A549 (cell line): ENCODE measurements around the gene C6orf132. TPM values are rescaled to one million over a fixed set of nuclear protein-coding genes. Genes with fewer than 3 reads are reported as not detected.

ENCODE experiments used
- ATAC-seq, 2 experiments: fragments of 200-7000 bp in 1 of 2; fragments of >200 bp in 1 of 2; cut with Nextera tagmentation in 1 of 2; cut with Tn5 transposase in 1 of 2; 3 replicates each; pipeline versions ENCODE4 v1.8.0 to v1.9.1; 2018 to 2020; ENCODE audit warnings: mild to moderate bottlenecking in 1 of 2, moderate library complexity in 1 of 2
- CTCF ChIA-PET: fragments of 300-600 bp; sonication (Branson Sonifier 250); formaldehyde crosslinking; extraction: SDS; loops from one replicate; lab custom pipeline; 2021; ENCODE audit warnings: antibody characterized with exemption, inconsistent platforms; lab: Yijun Ruan, JAX
- POLR2A ChIA-PET: fragments of 350-600 bp; formaldehyde crosslinking; extraction: SDS; loops from one replicate; lab custom pipeline; 2021; ENCODE audit warnings: antibody characterized with exemption, inconsistent platforms; lab: Yijun Ruan, JAX
- DNase-seq, 2 experiments: peaks; one replicate each; pipeline versions ENCODE4 v3.0.0 to v3.0.0-alpha.2; 2011 to 2016; ENCODE audit warnings: low read depth in 1 of 2, low spot score in 1 of 2
- FAIRE-seq: peaks from 2 replicates; lab custom pipeline; 2011; peaks lifted over from hg19 to GRCh38; lab: Jason Lieb, UNC
- H3K27ac ChIP-seq, 2 experiments: fragments of >200 bp; sonication (Bioruptor Twin); formaldehyde crosslinking; 3 replicates each; pipeline ENCODE4 v1.5.1; 2016 to 2017
- H3K4me1 ChIP-seq: fragments of >200 bp; sonication (Bioruptor Twin); formaldehyde crosslinking; 3 replicates; pipeline ENCODE4 v1.6.1; 2016
- H3K4me2 ChIP-seq: fragments of >200 bp; sonication (Bioruptor Twin); formaldehyde crosslinking; 3 replicates; pipeline ENCODE4 v1.6.1; 2016
- H3K4me3 ChIP-seq: fragments of >200 bp; sonication (Bioruptor Twin); formaldehyde crosslinking; 3 replicates; pipeline ENCODE4 v1.5.1; 2016
- H3K9me3 ChIP-seq: fragments of >200 bp; sonication (Bioruptor Twin); formaldehyde crosslinking; 3 replicates; pipeline ENCODE4 v1.6.1; 2016
- ATOH8 ChIP-seq: fragments of 250-450 bp; sonication (Bioruptor Pico); IDR thresholded peaks from 2 replicates; pipeline ENCODE4 v1.5.0; 2020; ENCODE audit warnings: low read depth, mild to moderate bottlenecking, moderate library complexity
- BHLHE40 ChIP-seq: IDR thresholded peaks from 2 replicates; pipeline ENCODE4 v1.6.1; 2012; ENCODE audit warnings: low read depth, low read length, inconsistent platforms
- CBX8 ChIP-seq: fragments of 200-600 bp; sonication (generic); IDR thresholded peaks from 2 replicates; pipeline ENCODE4 v1.6.1; 2016
- CHD2 ChIP-seq: fragments of 150-350 bp; IDR thresholded peaks from 2 replicates; pipeline ENCODE4 v1.6.1; 2014; ENCODE audit warnings: low read length; ENCODE audit not compliant: partially characterized antibody
- CHD4 ChIP-seq: fragments of 200-600 bp; sonication (generic); IDR thresholded peaks from 2 replicates; pipeline ENCODE4 v1.6.1; 2016; ENCODE audit warnings: antibody characterized with exemption, mild to moderate bottlenecking, borderline replicate concordance
- E2F6 ChIP-seq: IDR thresholded peaks from 2 replicates; pipeline ENCODE4 v1.6.1; 2012; ENCODE audit warnings: low read depth, borderline replicate concordance
- ELK1 ChIP-seq: fragments of 150-350 bp; IDR thresholded peaks from 2 replicates; pipeline ENCODE4 v1.6.1; 2014; ENCODE audit warnings: low read depth, mild to moderate bottlenecking, low read length
- EP300 ChIP-seq, 2 experiments: fragments of >200 bp; sonication (Bioruptor Twin); formaldehyde crosslinking; IDR thresholded peaks; 2 replicates in 1 of 2; 3 replicates in 1 of 2; pipeline ENCODE4 v1.6.1; 2016 to 2017
- FOSB ChIP-seq: fragments of 250-450 bp; sonication (Bioruptor Pico); IDR thresholded peaks from 2 replicates; pipeline ENCODE4 v1.5.0; 2020; ENCODE audit warnings: mild to moderate bottlenecking, moderate library complexity
- HDAC2 ChIP-seq: fragments of 200-600 bp; sonication (generic); IDR thresholded peaks from 2 replicates; pipeline ENCODE4 v1.6.1; 2016
- HOXA7 ChIP-seq: fragments of 250-450 bp; sonication (Bioruptor Pico); IDR thresholded peaks from 2 replicates; pipeline ENCODE4 v1.5.0; 2020; ENCODE audit warnings: mild to moderate bottlenecking, moderate library complexity
- HOXB5 ChIP-seq: fragments of 250-450 bp; sonication (Bioruptor Pico); IDR thresholded peaks from 2 replicates; pipeline ENCODE4 v1.5.0; 2020; ENCODE audit warnings: mild to moderate bottlenecking, moderate library complexity
- KDM1A ChIP-seq: fragments of 200-600 bp; sonication (generic); IDR thresholded peaks from 2 replicates; pipeline ENCODE4 v1.6.1; 2016; ENCODE audit warnings: low read depth, mild to moderate bottlenecking
- MAZ ChIP-seq: fragments of 150-350 bp; IDR thresholded peaks from 2 replicates; pipeline ENCODE4 v1.6.1; 2014; ENCODE audit warnings: antibody characterized with exemption, low read depth, low read length, borderline replicate concordance
- NR3C1 ChIP-seq: fragments of >200 bp; sonication (Bioruptor Twin); formaldehyde crosslinking; IDR thresholded peaks from 3 replicates; pipeline ENCODE4 v1.6.1; 2017
- PHF8 ChIP-seq: fragments of 200-600 bp; sonication (generic); IDR thresholded peaks from 2 replicates; pipeline ENCODE4 v1.6.1; 2016; ENCODE audit warnings: low read depth, mild to moderate bottlenecking, antibody characterized with exemption, moderate library complexity, borderline replicate concordance
- RFX5 ChIP-seq: fragments of 450-650 bp; IDR thresholded peaks from 2 replicates; pipeline ENCODE4 v1.7.1; 2014; ENCODE audit warnings: antibody characterized with exemption, mild to moderate bottlenecking, moderate library complexity
- TFCP2L1 ChIP-seq: fragments of 250-450 bp; sonication (Bioruptor Pico); IDR thresholded peaks from 2 replicates; pipeline ENCODE4 v1.5.0; 2021; ENCODE audit warnings: mild to moderate bottlenecking
- ZFP36 ChIP-seq: fragments of 450-650 bp; IDR thresholded peaks from 2 replicates; pipeline ENCODE4 v1.6.1; 2014; ENCODE audit warnings: borderline replicate concordance; ENCODE audit not compliant: partially characterized antibody
- ZNF302 ChIP-seq: fragments of 250-450 bp; sonication (Bioruptor Pico); IDR thresholded peaks from 2 replicates; pipeline ENCODE4 v1.9.0; 2021; ENCODE audit warnings: inconsistent platforms, mild to moderate bottlenecking, moderate library complexity
- ZSCAN20 ChIP-seq: fragments of 250-450 bp; sonication (Bioruptor Pico); IDR thresholded peaks from 2 replicates; pipeline ENCODE4 v1.8.0; 2022; ENCODE audit warnings: mild to moderate bottlenecking, moderate library complexity
- WGBS: methylation state at CpG from one replicate; pipeline ENCODE4 v1.1.6; 2017; ENCODE audit errors: missing lambda C conversion rate; 5-methylcytosine and 5-hydroxymethylcytosine counted together
- polyA plus RNA-seq, 4 experiments: library from polyadenylated mRNA; depleted of rRNA in 3 of 4; stranded (reverse); fragments of >200 nt; fragmentation: RNase III in 1 of 4; extraction: RNeasy Plus Mini Kit Qiagen cat#74134 plus additional on column Dnase treatment in 1 of 4; gene quantifications; 2 replicates in 3 of 4; 3 replicates in 1 of 4; pipeline ENCODE4 v1.2.3, GENCODE V29; 2011 to 2017
- TF ChIP-seq, protein P1 (sequence below): IDR thresholded peaks from 2 replicates; pipeline ENCODE4 v1.6.1; 2012

C6orf132 gene
- polyA plus RNA-seq, 2 of the 4 experiments (the other 2 are of a cell fraction): 0.44 to 1.1 TPM

GRCh38 chr6:42188406-42188805, 46.0 kb upstream of the C6orf132 start:
- no peak for FAIRE-seq
- Histone ChIP-seq H3K9me3 (no peaks in the 10 kb centered on the region), H3K27ac (no peak overlapping the region), H3K4me3 (no peak overlapping the region), H3K4me2 (no peak overlapping the region), H3K4me1 (peaks cover 12% of the 10 kb centered on the region)
- ChIA-PET POLR2A (no interaction called here), CTCF (interaction anchor here (0.9 to 2.3 kb wide), 3 partner anchors 15 to 26 kb away, joined by 3 to 5 read pairs (median 4); no protein-coding TSS in a partner anchor)
- no peak for ATAC-seq
- WGBS: 88% methylated on average over 6 of the region's 6 CpGs
- DNase-seq: no peak
- TF ChIP-seq ZNF302 (CRISPR knock-in tag) (no peak), MAZ (no peak), HOXB5 (no peak), CBX8 (no peak), CHD2 (no peak)

GRCh38 chr6:42185597-42185996, 43.2 kb upstream of the C6orf132 start:
- Histone ChIP-seq H3K4me1 (no peaks in the 10 kb centered on the region), H3K4me2 (no peak overlapping the region), H3K9me3 (no peaks in the 10 kb centered on the region), H3K4me3 (no peak overlapping the region), H3K27ac (no peak overlapping the region)
- FAIRE-seq (no peak), ATAC-seq (no peak), DNase-seq (no peak)
- POLR2A ChIA-PET: no interaction called here
- TF ChIP-seq, protein P1, sequence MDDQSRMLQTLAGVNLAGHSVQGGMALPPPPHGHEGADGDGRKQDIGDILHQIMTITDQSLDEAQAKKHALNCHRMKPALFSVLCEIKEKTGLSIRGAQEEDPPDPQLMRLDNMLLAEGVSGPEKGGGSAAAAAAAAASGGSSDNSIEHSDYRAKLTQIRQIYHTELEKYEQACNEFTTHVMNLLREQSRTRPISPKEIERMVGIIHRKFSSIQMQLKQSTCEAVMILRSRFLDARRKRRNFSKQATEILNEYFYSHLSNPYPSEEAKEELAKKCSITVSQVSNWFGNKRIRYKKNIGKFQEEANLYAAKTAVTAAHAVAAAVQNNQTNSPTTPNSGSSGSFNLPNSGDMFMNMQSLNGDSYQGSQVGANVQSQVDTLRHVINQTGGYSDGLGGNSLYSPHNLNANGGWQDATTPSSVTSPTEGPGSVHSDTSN: no peak
- TF ChIP-seq TFCP2L1 (CRISPR knock-in tag): no peak
- no peak for TF ChIP-seq ZFP36
- TF ChIP-seq KDM1A: no peak
- TF ChIP-seq ELK1: no peak
- TF ChIP-seq CHD2: no peak
- no peak for TF ChIP-seq BHLHE40
- no peak for TF ChIP-seq ZSCAN20 (CRISPR knock-in tag)
- no peak for TF ChIP-seq MAZ
- no peak for TF ChIP-seq RFX5
- no peak for TF ChIP-seq HOXA7 (CRISPR knock-in tag)
- no peak for TF ChIP-seq PHF8
- no peak for TF ChIP-seq E2F6
- no peak for TF ChIP-seq EP300 (IDR thresholded peaks at IDR 0.05)
- no peak for TF ChIP-seq CHD4
- TF ChIP-seq NR3C1: no peak
- no peak for TF ChIP-seq HDAC2
- TF ChIP-seq FOSB: no peak
- no peak for TF ChIP-seq ZNF302 (CRISPR knock-in tag)
- no peak for TF ChIP-seq ATOH8 (CRISPR knock-in tag)
- 85% methylated on average over 9 of the region's 10 CpGs for WGBS
- CTCF ChIA-PET: interaction anchor here (0.8 to 1.1 kb wide), 3 partner anchors 16 to 111 kb away, joined by 3 to 4 read pairs (median 4); no protein-coding TSS in a partner anchor
